HG03066 (cell line): ENCODE results near the gene BRPF1.
"Not testable (repeated sequence)": the region's sequence is repeated elsewhere in the genome, so short reads cannot be mapped to it uniquely, and the experiment has no call there.

Experiments
- ATAC-seq: cut with Tn5 transposase; IDR thresholded peaks from one replicate; pipeline ENCODE4 v1.9.1; 2021; ENCODE audit warnings: low read depth; ENCODE audit not compliant: unreplicated experiment

BRPF1 gene

DNA sequence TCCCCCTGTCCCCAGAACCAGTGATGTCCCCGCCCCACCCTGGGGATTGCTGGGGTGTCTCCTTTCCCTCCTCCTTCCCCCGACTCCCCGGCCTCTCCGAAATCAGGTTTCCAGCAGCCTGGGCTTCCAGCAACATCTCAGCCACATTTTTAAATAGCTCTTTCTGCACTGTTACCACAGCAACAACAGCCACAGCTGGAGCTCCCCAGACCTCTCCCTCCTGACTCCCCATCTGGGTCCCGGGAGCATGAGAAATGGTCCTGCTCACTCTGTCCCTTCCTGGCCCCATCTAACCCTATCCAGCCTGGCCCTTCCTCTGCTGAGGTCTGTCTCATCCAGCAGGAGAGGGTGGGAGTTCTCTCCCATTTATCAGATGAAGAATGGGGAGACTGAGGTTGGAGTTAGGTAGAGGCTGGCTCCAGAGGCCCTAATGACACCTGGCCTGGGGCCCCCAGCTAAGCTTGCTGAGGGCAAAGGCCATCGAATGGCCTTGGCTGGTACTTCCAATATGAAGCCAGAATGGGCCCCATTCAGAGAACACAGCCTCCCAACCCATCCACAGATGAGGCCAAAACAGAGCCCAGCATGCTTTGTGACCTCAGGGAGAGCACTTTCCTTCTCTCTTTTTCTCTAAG, 36.7 kb downstream of the BRPF1 start:
- no peak for ATAC-seq

GRCh38 chr3:9769012-9769411, 37.5 kb downstream of the BRPF1 start:
- no peak for ATAC-seq

DNA sequence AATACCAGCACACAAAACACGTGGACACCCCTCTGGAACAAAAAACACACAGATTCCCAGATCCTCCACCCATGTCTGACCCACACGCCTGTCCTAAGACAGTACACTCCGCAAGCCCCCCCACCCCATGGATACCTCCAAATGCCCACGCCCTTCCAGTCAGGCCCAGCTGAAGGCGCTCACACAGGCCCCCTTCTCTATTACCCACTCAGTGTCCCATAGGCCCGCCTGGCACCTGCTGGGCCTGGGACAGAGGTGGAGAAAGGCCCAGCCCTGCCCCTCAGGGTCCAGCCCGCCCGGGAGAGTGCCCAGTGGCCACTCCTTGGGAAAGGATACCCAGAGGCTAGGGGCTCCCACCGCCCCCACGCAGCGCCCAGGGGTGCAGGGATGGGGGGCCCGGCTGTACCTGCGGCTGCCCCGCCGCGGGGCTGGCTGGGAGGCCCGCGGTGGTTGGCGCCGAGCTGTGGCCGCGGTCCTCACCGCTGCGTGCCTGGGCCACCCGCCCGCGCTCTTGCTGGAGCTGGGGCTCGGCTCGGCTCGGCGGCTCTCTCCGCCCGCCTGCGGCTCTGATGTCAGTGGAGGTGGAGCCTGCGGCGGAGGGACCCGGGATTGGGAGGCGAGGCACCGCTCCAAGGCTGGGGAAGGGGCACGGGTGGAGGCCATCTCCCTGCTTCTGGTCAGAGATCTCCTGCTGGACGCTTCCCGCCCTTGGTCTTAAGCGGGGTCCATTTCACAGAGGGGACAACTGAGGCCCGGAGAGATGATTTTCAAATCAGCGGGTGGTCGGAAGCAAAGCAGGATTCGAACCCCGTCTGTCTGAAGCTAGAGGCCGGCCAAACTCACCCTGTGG, 38.1 kb downstream of the BRPF1 start, which contains the start of gene CAMK1:
Gene CAMK1, minus strand, starts transcription at position 522 of the 850 bp plus-strand sequence. CDS start 2,198 bp downstream, outside the sequence.
- ATAC-seq, result no peak

DNA sequence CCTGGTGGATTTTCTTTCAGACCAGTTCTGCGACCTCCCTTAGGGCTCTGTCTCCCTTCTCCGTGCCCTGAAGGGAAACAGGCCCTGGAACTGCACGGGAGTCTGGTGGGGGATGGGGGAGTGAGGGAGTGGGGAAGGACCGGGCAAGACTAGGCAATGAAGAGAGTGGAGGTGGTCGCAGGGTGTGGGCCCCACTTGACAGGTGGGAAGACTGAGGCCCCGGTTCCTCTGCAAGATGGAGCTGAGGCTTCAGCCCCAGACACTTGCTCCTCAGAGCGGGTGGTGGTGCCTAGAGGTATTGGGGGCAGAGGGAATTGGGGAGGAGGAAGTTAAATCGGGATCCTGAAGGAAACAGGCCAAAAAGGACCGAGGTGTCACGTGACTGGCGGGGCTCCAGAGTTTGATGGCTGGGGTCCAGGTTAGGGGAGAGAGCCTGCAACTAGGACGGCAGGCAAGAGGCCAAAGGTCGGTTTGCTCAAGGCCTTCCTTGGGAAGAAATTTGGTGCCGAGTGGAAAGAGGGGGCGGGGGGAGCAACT, 38.8 kb downstream of the BRPF1 start:
- ATAC-seq, result no peak

- not testable (repeated sequence) for ATAC-seq
These were observed 39.5 kb downstream of the BRPF1 start for GRCh38 chr3:9771007-9771406.

DNA sequence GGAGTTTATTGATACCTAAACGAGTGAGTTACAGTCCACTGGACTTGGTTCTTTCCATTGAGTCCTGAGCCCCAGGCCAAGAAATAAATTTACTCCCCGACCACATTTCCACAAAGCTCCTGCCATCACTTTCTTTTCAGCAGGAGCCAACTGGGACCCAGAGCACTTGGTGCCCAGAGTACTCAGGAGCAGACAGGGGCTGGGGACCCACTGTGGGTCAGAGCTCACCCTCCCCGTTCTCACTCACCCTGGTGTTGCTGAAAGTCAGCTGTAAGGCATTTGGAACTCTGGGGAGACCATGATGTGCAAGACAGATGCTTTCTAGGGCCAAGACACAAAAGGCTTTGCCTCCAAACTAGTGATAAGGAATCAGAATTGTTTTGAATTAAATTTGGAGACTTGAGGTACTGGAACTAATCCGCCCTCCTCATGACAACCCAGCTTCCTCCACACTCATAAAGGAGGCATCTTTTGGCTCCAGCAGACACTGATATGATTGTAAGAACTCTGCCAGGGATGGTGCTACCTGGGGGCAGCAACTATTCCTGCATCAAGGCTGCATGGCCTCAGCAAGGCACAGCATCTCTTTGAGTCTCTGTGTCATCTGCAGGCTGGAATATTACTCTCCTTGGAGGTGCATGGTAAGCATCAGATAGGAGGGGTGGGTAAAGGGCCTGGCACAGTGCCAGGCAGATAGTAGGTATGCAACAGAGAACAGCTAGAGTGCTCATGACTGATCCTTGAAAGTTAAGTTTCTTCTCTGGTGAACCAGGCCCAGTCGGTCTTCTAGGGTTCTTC, 45.6 kb downstream of the BRPF1 start:
- no peak for ATAC-seq

DNA sequence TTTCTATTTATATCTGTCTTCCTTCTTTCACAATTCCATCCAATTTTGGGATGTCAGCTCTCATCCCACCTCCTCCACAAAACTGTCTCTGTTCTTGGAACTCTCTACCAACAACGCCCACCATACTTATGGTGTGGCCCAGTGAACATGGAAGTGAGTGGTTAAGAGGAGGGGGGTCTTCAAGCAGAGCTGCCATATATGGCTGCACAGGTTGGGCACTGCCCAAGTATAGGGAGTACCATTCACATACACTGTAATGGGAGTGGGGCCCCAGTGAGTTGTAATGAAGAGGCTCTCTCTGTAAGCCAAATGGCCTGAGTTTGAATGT, 46.1 kb downstream of the BRPF1 start:
- ATAC-seq, result no peak

DNA sequence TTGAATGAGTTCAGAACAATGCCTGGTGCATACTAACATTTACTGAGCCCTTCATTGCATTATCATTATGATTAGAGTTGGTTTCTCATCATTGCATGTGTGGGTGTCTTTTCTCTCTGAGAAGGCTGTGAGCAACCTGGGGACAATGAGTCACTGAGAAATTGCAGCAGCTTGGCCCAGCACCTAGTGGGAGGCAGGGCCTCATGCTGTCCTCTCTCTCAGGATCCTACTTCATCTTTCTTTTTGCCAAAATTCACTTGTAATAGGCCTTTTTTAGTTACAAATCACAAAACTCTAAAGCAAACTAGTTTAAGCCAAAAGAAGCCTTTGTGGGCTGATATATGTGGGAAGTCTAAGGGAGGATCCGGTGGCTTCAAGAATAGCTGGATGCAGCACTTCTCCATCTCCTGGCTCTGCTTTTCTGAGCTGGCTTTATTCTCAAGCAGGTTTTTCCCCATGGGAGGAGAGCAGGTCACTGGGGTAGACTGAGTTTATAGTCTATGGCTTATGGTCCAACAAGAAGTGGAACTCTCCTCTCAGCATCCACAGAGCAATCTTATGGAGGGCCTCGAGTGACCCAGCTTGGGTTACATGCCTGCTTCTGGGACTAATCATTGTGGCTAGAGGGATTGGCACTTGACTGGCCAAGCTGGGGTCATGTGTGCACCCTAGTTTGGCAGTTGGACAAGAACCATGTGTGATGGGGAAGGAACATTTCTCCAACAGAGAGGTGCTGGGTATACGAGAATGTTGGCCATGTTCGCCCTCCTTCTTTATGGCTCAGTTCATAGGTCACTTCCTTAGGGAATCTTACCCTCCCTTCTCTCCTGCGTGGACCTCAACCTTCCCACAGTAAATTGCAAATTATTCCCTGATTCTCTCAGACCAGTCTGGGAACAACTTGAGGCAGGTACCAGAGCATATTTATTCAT, 46.9 kb downstream of the BRPF1 start:
- ATAC-seq, result no peak

DNA sequence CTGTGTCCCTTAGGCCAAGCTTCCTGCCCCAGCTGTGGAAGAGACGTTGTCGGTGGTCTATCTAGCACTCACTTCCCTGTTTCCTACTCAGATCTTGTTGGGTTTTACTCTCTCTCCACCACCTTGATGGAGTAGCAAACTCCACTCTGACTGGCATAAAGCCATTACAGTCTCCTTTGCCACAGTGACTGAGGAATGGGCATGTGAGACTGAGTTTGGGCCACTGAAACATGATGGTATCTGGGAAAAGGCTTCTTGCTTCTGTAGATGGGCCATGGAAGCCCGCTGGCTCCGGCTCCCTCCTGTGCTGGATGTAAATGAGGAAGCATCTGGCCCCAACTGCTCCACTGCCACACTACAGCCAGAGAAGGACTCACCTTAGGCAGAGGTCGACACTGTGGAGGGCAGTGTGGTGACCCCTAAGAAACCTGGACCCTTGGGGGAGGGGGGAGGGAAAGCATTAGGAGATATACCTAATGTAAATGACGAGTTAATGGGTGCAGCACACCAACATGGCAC, 47.6 kb downstream of the BRPF1 start:
- ATAC-seq, result no peak

- peak; percentile 55 for ATAC-seq
These were observed 48.4 kb downstream of the BRPF1 start for GRCh38 chr3:9779721-9780457.

DNA sequence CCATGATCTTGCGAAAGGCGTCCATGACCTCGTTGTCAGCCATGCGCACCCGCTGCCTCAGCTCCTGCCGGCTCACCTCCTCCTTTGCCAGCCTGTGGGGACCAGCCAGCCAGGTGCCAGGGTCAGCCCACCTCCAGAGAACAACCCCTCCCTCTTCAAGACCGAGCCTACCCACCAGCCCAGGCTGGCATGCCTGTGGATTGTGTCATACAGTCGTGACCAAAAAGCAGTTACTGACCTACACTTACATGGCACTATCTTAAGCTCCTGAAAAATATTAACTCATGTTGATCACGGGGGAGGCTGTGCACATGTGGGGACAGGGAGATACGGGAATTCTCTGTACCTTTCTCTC, 48.9 kb downstream of the BRPF1 start:
- ATAC-seq, result no peak

- ATAC-seq, result no peak
These were observed 49.4 kb downstream of the BRPF1 start for GRCh38 chr3:9780910-9781309.

- no peak for ATAC-seq
These were observed 50.0 kb downstream of the BRPF1 start for GRCh38 chr3:9781551-9781950.

DNA sequence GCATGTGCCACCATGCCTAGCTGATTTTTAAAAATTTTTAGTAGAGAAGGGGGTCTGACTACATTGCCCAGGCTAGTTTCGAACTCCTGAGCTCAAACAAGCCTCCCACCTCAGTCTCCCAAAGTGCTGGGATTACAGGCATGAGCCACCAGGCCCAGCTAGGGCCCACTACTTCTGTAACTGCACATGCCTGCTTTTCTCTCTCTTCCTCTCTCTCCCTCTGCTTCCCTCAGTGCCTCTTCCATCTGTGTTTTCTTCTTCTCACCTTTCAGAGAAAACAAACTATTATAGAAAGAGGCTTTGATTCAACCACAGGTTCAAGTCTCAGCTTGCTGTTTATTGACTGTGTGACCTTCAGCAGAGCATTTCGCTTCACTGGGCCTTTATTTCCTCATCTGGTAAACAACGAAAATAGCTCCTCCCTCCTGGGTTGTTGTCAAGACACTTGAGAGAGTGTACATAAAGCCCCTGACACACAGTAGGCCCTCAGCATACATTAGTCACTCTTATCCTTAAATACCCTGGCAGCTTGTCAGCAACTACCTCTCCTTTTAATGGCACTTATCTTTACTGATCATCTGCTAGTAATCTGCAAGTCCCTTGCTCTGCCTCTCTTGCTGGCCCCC, 50.6 kb downstream of the BRPF1 start:
- no peak for ATAC-seq

- ATAC-seq, result no peak
These were observed 51.2 kb downstream of the BRPF1 start for GRCh38 chr3:9782770-9783169.

DNA sequence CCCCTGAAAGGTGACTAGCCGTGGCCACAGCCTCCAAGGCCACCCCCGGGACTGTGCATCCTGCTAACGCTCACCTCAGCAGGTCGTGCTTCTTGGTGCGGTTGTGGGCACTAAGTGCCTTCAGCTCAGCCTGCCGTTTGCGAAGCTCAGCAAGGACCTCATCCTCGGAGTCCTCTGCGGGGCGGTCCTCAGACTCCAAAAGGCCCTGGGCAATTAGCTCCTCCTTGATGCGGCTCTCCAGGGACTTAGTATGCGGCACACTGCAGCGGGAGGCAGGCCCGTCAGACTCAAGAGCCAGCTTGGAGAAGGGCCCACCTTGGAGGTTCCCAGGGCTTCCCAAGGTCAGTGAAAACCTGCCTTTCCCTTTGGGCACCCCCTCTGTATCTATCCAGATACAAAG, 52.4 kb downstream of the BRPF1 start:
- no peak for ATAC-seq

DNA sequence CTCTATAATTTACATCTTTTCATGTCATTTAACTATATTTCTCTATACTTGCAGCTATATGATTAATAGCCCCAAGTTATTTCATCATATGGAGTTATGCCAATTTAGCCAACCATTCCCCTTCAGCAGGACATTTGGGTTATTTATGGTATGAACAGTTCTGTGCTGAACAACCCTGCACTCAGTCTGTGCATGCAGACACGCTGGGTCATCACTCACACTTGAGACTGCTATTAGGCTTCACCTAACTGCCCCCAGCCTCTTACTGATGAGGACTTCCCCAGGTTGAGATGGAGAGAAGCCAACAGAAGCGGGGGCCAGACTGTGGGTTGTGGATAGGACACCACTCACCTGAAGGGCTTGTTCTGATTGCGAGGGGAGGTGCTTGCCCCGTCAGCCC, 53.4 kb downstream of the BRPF1 start:
- no peak for ATAC-seq

- no peak for ATAC-seq
These were observed 54.1 kb downstream of the BRPF1 start for GRCh38 chr3:9785602-9786001.
